RPMI7951 (cell line): ENCODE data around the gene STX18. TPM values are rescaled to one million over a fixed set of nuclear protein-coding genes. Genes with fewer than 3 reads are reported as not detected.
"Not testable (repeated sequence)": the region's sequence is repeated elsewhere in the genome, so short reads cannot be mapped to it uniquely, and the experiment has no call there.

Experiments used
- DNase-seq: peaks from one replicate; pipeline ENCODE4 v3.0.0-alpha.2; 2012; ENCODE audit warnings: low read depth
- total RNA-seq: library from RNA; depleted of rRNA; stranded (reverse); fragments of >200 nt; shearing (Covaris generic); gene quantifications from 2 replicates; pipeline ENCODE4 v1.2.3, GENCODE V29; 2014

Gene STX18
- total RNA-seq, 1 experiment from 2014 or later, result 21.5 TPM

GRCh38 chr4:4480685-4481398, 61.0 kb downstream of the STX18 start:
- peak; percentile 24 for DNase-seq

GRCh38 chr4:4480205-4480604, 61.6 kb downstream of the STX18 start:
- no peak for DNase-seq

GRCh38 chr4:4479366-4479765, 62.5 kb downstream of the STX18 start:
- no peak for DNase-seq

- DNase-seq, result no peak
Measured at GRCh38 chr4:4477796-4478195, 64.1 kb downstream of the STX18 start.

- peak; percentile 26 for DNase-seq
Measured at GRCh38 chr4:4477391-4477790, 64.5 kb downstream of the STX18 start.

- DNase-seq, result no peak
Measured at GRCh38 chr4:4474476-4474875, 67.4 kb downstream of the STX18 start.

GRCh38 chr4:4472344-4472958, 69.4 kb downstream of the STX18 start:
- DNase-seq, result no peak

- DNase-seq, result no peak
Measured at GRCh38 chr4:4471195-4471594, 70.7 kb downstream of the STX18 start.

- DNase-seq, result no peak
Measured at GRCh38 chr4:4470208-4470607, 71.6 kb downstream of the STX18 start.

GRCh38 chr4:4465238-4465637, 76.6 kb downstream of the STX18 start:
- not testable (repeated sequence) for DNase-seq

GRCh38 chr4:4462970-4463369, 78.9 kb downstream of the STX18 start:
- no peak for DNase-seq

- no peak for DNase-seq
Measured at GRCh38 chr4:4461850-4462249, 80.0 kb downstream of the STX18 start.

GRCh38 chr4:4461178-4461577, 80.7 kb downstream of the STX18 start:
- no peak for DNase-seq

- no peak for DNase-seq
Measured at GRCh38 chr4:4460759-4461158, 81.1 kb downstream of the STX18 start.

- DNase-seq, result no peak
Measured at GRCh38 chr4:4459181-4459580, 82.7 kb downstream of the STX18 start.

- peak; percentile 28 for DNase-seq
Measured at GRCh38 chr4:4457803-4458553, 83.9 kb downstream of the STX18 start.

- DNase-seq, result no peak
Measured at GRCh38 chr4:4456816-4457578, 84.9 kb downstream of the STX18 start.

- DNase-seq, result peak; percentile 21
Measured at GRCh38 chr4:4456351-4456750, 85.5 kb downstream of the STX18 start.

GRCh38 chr4:4455210-4455865, 86.5 kb downstream of the STX18 start:
- DNase-seq, result peak; percentile 36

GRCh38 chr4:4446434-4446833, 95.4 kb downstream of the STX18 start:
- no peak for DNase-seq

- DNase-seq, result peak; percentile 54
Measured at GRCh38 chr4:4443821-4444220, 98.0 kb downstream of the STX18 start.
